ENCODE results near the gene LRPPRC.
"Not testable (repeated sequence)": the region's sequence is repeated elsewhere in the genome, so short reads cannot be mapped to it uniquely, and the experiment has no call there.

LRPPRC gene

GRCh38 chr2:43995733-43996533, at the start of gene LRPPRC:
Gene LRPPRC, minus strand, starts transcription at chr2:43995989. Its CDS starts 42 bp downstream, at chr2:43995947.
- peak; percentile 84 for DNase-seq (ENCODE audit: low read depth, low spot score)

DNA sequence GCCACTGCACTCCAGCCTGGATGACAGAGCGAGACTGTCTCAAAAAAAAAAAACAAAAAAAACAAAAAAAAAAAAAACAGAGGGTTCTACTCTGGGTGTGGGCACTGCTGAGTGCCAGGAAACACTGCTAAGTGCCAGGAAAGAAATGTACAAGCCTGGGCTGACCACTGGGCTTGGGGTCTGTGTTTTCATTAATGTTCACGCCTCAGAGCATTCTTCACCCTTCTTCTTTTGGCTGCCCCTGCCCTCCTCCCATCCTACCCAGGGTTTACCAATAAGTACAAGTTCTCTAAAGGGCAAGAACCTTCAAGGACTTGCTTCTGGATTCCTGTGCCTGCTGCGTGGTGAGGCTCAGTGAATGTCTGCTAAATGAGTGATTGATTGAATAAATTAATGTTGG, 49.3 kb upstream of the LRPPRC start:
- no peak for DNase-seq (ENCODE audit: low read depth, low spot score)

DNA sequence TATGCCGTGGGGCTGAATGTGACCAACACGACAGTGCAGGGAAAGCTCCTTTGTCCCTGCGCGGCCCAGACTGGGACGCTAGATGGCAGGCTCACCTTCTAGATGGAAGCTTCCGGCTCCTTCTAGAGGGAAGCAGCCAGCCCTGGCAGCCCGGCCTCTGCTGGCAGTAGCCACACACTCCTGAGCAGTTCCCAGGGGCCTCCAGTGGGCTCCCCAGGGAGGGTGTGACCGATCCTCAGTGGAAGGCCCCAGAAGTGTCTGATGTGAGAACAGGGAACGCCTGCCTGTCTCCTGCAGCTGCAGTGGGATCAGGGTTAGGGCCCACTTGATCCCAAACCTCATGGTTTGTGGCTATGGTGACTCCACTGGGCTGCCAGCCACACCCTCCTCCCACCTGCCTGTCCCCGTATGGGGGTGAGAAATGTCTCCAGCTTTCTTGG, 48.5 kb upstream of the LRPPRC start:
- DNase-seq (ENCODE audit: low read depth, low spot score), result peak; percentile 58

- no peak for DNase-seq (ENCODE audit: low read depth, low spot score)
Observed at GRCh38 chr2:44040365-44040764, 44.6 kb upstream of the LRPPRC start.

DNA sequence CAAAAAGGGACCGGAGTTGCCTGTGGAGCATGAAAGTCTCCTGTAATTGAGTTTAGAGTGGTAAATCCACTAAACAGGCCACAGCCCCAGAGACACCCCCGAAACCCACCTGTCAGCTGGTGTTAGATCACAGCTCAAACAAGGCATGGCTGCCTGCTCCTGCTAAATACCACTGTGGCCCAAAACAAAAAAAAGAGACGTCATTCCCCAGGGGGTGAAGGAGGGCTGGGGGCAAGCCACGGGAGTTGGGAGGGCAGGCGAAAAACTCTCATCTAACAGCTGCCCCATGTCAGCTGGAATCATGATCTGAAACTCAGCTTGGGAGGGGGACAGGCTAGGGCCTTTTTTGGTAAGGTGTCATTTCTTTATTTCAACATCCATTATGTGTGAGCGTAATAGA, 42.5 kb upstream of the LRPPRC start:
- no peak for DNase-seq (ENCODE audit: low read depth, low spot score)

DNA sequence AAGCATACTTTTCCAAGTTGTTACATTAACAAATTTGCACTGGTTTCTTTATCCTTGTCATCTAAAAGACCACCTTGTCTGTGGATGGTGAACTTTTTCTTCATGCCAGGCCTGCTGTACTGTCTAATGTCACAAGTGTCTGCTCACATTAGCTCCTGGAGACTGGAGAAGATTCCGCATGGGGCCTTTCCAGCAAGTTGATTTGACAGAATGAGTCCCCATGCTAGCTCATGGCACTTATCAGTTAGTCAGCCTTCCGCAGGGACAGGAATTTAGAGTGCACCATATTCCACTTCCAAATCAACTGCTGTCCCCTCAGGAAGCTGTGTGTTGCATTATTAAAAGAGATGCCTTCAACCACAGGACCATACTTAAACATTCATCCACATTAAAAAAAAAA, 41.4 kb upstream of the LRPPRC start:
- no peak for DNase-seq (ENCODE audit: low read depth, low spot score)

DNA sequence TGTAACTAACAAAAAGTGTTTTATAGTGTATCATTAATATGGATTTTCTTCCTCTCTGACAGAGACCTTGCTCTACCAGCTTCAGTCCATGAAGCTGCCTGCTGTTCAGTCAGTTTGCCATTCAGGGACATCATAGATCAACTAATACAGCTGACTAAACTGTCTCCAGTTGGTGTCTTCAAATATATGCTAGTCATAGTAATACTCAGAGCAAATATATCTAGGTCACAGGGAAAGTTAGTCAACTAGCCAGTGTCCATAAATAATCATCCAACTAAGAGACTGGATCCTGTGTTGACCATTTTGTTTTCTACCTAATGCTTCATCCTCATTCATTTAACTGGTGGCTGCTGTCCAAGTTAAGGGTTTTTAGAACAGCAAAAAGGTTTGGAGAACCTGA, 38.2 kb upstream of the LRPPRC start:
- no peak for DNase-seq (ENCODE audit: low read depth, low spot score)

DNA sequence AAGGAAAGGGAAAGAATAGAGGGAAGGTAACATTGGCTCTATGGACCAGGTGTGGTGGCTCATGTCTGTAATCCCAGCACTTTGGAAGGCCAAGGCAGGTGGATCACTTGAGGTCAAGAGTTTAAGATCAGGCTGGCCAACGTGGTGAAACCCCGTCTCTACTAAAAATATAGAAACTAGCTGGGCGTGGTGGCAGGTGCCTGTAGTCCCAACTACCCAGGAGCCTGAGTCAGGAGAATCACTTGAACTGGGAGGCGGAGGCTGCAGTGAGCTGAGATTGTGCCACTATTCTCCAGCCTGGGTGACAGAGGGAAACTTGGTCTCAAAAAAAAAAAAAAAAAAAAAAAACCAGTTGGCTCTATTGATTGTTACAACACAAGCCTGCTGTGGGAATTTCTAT, 31.3 kb upstream of the LRPPRC start:
- DNase-seq (ENCODE audit: low read depth, low spot score), result not testable (repeated sequence)

- DNase-seq (ENCODE audit: low read depth, low spot score), result no peak
Observed at GRCh38 chr2:44016282-44016681, 20.5 kb upstream of the LRPPRC start.

DNA sequence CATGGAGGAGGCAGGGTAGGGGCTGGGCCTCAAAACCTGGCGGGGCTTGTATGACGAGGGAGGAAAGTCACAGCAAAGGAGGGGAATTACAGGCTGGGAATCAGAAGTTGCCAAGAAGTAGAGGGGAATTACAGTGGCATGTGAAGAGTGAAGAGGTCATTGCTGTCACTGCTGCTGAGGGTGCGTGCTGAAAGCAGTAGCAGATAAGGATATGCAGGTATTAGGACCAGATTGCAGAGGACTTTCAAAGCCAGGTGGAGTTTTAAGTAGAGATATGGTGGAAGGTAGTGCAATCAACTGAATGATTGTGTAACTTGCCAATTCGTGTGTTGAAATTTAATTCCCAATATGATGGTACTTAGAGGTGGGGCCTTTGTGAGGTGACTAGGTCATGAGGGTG, 19.4 kb upstream of the LRPPRC start:
- no peak for DNase-seq (ENCODE audit: low read depth, low spot score)

GRCh38 chr2:44013205-44013604, 17.4 kb upstream of the LRPPRC start:
- not testable (repeated sequence) for DNase-seq (ENCODE audit: low read depth, low spot score)

DNA sequence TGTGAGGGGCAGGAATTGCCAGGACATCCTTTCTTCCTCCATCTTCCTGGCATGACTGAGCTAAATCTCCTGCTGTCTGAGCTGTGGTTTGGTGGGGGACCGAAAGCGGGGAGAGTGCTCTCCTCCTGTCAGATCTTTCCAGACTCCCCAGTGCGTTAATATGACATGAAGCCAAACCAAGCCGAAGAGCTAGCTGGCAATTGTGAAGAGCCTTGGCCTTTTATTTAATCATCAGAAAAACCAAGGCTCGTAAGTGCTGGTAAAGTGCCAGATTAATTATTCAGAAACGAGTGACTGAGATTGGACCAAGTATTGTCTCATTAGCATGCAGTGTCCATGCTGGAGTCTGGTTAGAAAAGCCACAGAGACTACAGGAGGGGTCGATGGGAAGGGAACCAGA, 14.5 kb upstream of the LRPPRC start:
- no peak for DNase-seq (ENCODE audit: low read depth, low spot score)

GRCh38 chr2:44009136-44009735, 13.4 kb upstream of the LRPPRC start:
- DNase-seq (ENCODE audit: low read depth, low spot score), result no peak

DNA sequence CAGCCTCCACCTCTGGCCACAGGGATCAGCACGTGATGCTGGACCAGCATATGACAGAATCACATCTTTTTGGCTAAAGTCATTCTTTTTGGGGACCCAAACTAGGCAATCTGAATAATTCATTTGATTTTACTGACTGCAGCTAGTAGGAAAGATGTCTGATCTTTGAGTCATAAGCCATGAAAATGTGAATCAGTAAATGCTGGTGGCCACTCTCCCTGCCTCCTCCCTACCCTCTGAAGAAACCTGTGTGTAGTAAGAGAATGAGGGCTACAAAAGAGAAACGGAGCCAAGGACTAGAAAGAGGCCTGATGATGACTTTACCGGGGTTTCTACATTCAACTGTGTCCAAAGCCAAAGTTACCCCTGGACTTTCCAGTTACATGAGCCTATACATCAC, 10.1 kb upstream of the LRPPRC start:
- DNase-seq (ENCODE audit: low read depth, low spot score), result no peak

DNA sequence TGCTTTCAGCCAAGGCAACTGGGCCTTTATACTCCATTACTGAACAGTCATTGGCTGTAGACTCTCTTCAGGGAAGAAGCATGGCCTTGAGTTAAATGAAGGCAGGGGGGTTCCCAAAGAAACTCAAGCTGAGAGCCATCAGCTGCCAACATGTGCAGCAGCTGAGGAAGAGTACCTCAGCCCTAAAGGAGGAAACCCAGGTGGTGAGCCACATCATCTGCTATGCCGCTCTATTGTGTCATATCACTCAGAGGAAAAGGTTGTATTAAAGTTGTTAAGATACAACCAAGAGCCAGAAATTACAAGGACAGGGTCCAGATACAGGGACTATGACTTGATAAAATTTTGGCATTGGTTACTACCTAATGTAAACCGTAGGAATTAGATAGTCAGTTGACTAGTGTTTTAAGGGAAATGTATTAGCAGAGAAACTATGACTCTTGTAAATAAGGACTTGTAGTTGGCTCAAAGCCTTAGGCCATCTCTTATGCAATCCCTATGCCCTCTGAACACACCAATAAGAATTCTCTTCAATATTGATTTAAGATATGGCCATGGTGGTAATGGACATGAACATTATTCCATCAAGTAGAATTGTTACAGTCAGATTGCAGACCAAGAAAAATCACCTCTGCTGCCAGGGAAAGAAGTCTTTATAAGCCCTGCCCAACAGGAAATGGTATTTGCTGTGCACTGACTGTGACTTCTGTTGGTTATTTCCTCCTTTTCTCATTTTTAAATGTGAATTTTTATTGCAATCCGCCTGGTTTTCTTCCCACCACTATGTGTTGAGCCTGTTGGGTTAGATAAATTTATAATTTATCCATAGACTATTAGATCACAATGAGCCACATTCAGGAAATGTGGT, 9.2 kb upstream of the LRPPRC start:
- no peak for DNase-seq (ENCODE audit: low read depth, low spot score)

DNA sequence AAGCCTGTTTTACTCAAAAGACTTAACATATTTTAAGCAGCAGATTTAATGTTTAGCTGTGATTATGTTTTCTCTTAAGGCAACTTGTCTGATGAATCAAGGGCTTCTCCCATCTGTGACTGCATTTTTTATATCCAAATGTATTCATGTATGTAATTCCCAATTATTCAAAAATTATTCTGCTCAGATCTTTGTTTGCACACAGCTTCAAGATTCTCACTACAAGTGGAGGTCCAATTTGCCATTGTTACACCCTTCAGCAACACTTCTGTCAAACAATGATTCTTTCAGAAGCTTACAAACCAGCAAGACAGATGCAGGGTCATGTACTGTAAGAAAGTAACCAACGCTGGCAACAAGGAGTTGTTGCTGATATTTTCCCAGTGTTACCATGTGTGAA, 5.9 kb upstream of the LRPPRC start:
- DNase-seq (ENCODE audit: low read depth, low spot score), result no peak

DNA sequence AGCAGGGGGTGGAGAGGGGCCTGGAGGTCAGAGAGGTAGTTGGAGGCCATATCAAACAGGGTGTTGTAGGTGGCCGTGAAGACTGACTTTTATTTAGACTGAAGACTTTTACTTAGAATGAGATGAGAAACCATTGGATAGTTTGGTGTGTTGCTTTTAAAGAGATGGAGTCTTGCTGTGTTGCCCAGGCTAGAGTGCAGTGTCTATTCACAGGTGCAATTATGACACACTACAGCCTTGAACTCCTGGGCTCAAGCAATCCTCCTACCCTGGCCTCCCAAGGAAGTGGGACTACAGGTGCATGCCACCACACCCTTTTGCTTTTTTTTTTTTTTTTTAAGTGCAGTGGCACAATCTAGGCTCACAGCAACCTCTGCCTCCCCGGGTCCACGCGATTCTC, 2.5 kb upstream of the LRPPRC start:
- no peak for DNase-seq (ENCODE audit: low read depth, low spot score)

- DNase-seq (ENCODE audit: low read depth, low spot score), result no peak
Observed at GRCh38 chr2:43993437-43993836, 2.4 kb downstream of the LRPPRC start.

- DNase-seq (ENCODE audit: low read depth, low spot score), result no peak
Observed at GRCh38 chr2:43989545-43989944, 6.2 kb downstream of the LRPPRC start.

DNA sequence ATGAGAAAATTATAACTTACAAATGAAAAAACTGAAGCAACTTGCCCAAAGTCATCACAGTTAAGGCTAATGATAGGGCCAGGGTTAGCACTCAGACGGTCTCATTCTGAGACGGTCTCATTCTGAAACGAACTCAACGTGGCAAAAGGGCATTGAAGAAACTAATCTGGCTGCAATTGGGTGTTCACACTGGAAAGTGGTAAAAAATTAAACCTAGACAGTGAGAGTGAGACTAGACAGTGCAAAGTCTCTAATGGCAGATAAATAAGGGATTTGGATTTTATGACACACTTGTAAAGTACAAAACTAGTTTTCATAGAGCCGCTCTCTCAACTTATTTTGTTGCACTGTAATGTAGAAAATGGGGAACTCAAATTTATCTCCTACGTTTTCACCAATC, 9.2 kb downstream of the LRPPRC start:
- no peak for DNase-seq (ENCODE audit: low read depth, low spot score)

DNA sequence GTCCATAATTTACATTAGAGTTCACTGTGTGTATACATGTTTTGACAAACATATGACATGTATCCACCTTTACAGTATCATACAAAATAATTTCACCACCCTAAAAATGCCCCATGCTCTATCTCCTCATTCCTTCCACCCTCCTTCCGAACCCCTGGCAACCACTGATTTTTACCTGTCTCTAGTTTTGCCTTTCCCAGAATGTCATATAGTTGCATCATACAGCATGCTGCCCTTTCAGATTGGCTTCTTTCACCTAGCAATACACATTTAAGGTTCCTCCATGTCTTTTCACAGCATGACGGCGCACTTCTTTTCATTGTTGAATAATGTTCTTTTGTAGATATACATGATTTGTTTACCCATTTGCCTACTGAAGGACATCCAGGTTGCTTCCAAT, 10.4 kb downstream of the LRPPRC start:
- DNase-seq (ENCODE audit: low read depth, low spot score), result no peak

GRCh38 chr2:43984533-43984932, 11.3 kb downstream of the LRPPRC start:
- no peak for DNase-seq (ENCODE audit: low read depth, low spot score)
